ENCODE measurements around the gene C2orf68.

- TF ChIP-seq POLR2A (IDR thresholded peaks at IDR 0.05) (no peak), CTCF (IDR thresholded peaks at IDR 0.05) (no peak)
These were observed 20.3 kb downstream of the C2orf68 start for GRCh38 chr2:85591563-85591962.

All from right lobe of liver (tissue), 4 donors.